Measurements from ENCODE around the gene CLPTM1. TPM values are rescaled to one million over a fixed set of nuclear protein-coding genes. Genes with fewer than 3 reads are reported as not detected.

Gene CLPTM1
- polyA plus RNA-seq, 1 donor (not counting 4 experiments of a cell fraction or from before 2014, with no cell fraction given), result 44.6 TPM

GRCh38 chr19:45035755-45036154, 80.6 kb downstream of the CLPTM1 start:
- peaks cover 8 to 19% of the 10 kb centered on the region in 2 experiments for H3K36me3 ChIP-seq (ENCODE audit: control insufficient read depth in 2 of 2, extremely low read depth in 1 of 2, insufficient read depth in 2 of 2, low read length in 2 of 2)
- FAIRE-seq, result no peak
- no peaks in the 10 kb centered on the region for H3K9me3 ChIP-seq (ENCODE audit: control insufficient read depth, low read depth, low read length)
- H3K4me3 ChIP-seq (ENCODE audit: control insufficient read depth in 2 of 3, extremely low read depth in 1 of 3, insufficient read depth in 2 of 3, low read depth in 1 of 3, low read length in 3 of 3), result no peak overlapping the region
- H3K27ac ChIP-seq (ENCODE audit: control insufficient read depth, insufficient read depth, low read length), result no peak overlapping the region
- H3K79me2 ChIP-seq (ENCODE audit: control insufficient read depth, insufficient read depth, low read length), result peaks cover 15% of the 10 kb centered on the region
- dilution Hi-C loops (cut with MboI; ENCODE audit: extremely low pct_ligation_motif_present, low sequenced_read_pairs), result no loop called here
- peaks cover 9% of the 10 kb centered on the region for H4K20me1 ChIP-seq (ENCODE audit: control insufficient read depth, extremely low read depth, insufficient read depth, low read length)
- no peaks in the 10 kb centered on the region for H3K27me3 ChIP-seq (ENCODE audit: control insufficient read depth, extremely low read depth, insufficient read depth, low read length)
- no peak for DNase-seq (ENCODE audit: low read depth, low spot score)
- peaks cover 7% of the 10 kb centered on the region for H3K4me1 ChIP-seq (ENCODE audit: control insufficient read depth, extremely low read depth, insufficient read depth, low read length)
- H3K4me2 ChIP-seq (ENCODE audit: control insufficient read depth, extremely low read depth, insufficient read depth, low read depth, low read length), result no peak overlapping the region
- H2AFZ ChIP-seq (ENCODE audit: control insufficient read depth, low read length), result no peak overlapping the region
- H3K9ac ChIP-seq (ENCODE audit: control insufficient read depth, extremely low read depth, insufficient read depth, low read length), result no peak overlapping the region
- TF ChIP-seq EZH2 (IDR thresholded peaks at IDR 0.05; ENCODE audit: low read length), result no peak
- H3K9me1 ChIP-seq (ENCODE audit: control insufficient read depth, extremely low read depth, insufficient read depth, low read length), result no peaks in the 10 kb centered on the region

DNA sequence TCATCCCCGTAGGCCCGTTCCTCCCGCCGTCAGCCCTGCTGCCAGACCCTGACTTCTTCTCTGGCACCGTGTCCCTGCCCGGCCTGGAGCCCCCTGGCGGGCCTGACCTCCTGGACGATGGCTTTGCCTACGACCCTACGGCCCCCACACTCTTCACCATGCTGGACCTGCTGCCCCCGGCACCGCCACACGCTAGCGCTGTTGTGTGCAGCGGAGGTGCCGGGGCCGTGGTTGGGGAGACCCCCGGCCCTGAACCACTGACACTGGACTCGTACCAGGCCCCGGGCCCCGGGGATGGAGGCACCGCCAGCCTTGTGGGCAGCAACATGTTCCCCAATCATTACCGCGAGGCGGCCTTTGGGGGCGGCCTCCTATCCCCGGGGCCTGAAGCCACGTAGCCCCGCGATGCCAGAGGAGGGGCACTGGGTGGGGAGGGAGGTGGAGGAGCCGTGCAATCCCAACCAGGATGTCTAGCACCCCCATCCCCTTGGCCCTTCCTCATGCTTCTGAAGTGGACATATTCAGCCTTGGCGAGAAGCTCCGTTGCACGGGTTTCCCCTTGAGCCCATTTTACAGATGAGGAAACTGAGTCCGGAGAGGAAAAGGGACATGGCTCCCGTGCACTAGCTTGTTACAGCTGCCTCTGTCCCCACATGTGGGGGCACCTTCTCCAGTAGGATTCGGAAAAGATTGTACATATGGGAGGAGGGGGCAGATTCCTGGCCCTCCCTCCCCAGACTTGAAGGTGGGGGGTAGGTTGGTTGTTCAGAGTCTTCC, 82.4 kb downstream of the CLPTM1 start:
- no peaks in the 10 kb centered on the region for H3K9me3 ChIP-seq (ENCODE audit: control insufficient read depth, low read depth, low read length)
- no peak overlapping the region for H3K4me2 ChIP-seq (ENCODE audit: control insufficient read depth, extremely low read depth, insufficient read depth, low read depth, low read length)
- TF ChIP-seq EZH2 (IDR thresholded peaks at IDR 0.05; ENCODE audit: low read length), result no peak
- TF ChIP-seq, protein P1, sequence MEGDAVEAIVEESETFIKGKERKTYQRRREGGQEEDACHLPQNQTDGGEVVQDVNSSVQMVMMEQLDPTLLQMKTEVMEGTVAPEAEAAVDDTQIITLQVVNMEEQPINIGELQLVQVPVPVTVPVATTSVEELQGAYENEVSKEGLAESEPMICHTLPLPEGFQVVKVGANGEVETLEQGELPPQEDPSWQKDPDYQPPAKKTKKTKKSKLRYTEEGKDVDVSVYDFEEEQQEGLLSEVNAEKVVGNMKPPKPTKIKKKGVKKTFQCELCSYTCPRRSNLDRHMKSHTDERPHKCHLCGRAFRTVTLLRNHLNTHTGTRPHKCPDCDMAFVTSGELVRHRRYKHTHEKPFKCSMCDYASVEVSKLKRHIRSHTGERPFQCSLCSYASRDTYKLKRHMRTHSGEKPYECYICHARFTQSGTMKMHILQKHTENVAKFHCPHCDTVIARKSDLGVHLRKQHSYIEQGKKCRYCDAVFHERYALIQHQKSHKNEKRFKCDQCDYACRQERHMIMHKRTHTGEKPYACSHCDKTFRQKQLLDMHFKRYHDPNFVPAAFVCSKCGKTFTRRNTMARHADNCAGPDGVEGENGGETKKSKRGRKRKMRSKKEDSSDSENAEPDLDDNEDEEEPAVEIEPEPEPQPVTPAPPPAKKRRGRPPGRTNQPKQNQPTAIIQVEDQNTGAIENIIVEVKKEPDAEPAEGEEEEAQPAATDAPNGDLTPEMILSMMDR (optimal IDR thresholded peaks at IDR 0.05 in 1 of 3, IDR thresholded peaks at IDR 0.05 in 1 of 3, conservative IDR thresholded peaks at IDR 0.05 in 1 of 3; ENCODE audit: extremely low read depth in 1 of 3, insufficient read depth in 2 of 3, low read length in 3 of 3), result no peak
- peaks cover 7% of the 10 kb centered on the region for H3K4me1 ChIP-seq (ENCODE audit: control insufficient read depth, extremely low read depth, insufficient read depth, low read length)
- dilution Hi-C loops (cut with MboI; ENCODE audit: extremely low pct_ligation_motif_present, low sequenced_read_pairs), result no loop called here
- H2AFZ ChIP-seq (ENCODE audit: control insufficient read depth, low read length), result no peak overlapping the region
- H3K36me3 ChIP-seq (ENCODE audit: control insufficient read depth in 2 of 2, extremely low read depth in 1 of 2, insufficient read depth in 2 of 2, low read length in 2 of 2), result peaks cover 17 to 24% of the 10 kb centered on the region in 2 experiments
- H3K9me1 ChIP-seq (ENCODE audit: control insufficient read depth, extremely low read depth, insufficient read depth, low read length), result no peaks in the 10 kb centered on the region
- H3K79me2 ChIP-seq (ENCODE audit: control insufficient read depth, insufficient read depth, low read length), result peaks cover 30% of the 10 kb centered on the region
- peaks cover 9% of the 10 kb centered on the region for H4K20me1 ChIP-seq (ENCODE audit: control insufficient read depth, extremely low read depth, insufficient read depth, low read length)
- no peaks in the 10 kb centered on the region for H3K27me3 ChIP-seq (ENCODE audit: control insufficient read depth, extremely low read depth, insufficient read depth, low read length)
- DNase-seq (ENCODE audit: low read depth, low spot score), result no peak
- no peak overlapping the region for H3K9ac ChIP-seq (ENCODE audit: control insufficient read depth, extremely low read depth, insufficient read depth, low read length)
- FAIRE-seq, result no peak
- H3K4me3 ChIP-seq (ENCODE audit: control insufficient read depth in 2 of 3, extremely low read depth in 1 of 3, insufficient read depth in 2 of 3, low read depth in 1 of 3, low read length in 3 of 3), result no peak overlapping the region
- H3K27ac ChIP-seq (ENCODE audit: control insufficient read depth, insufficient read depth, low read length), result no peak overlapping the region

All from keratinocyte (primary cell).